Stimulated activated CD8-positive, alpha-beta memory T cell treated with anti-CD3 and anti-CD28 coated beads, Interleukin-12 subunit alpha, Interleukin-12 subunit beta, amount 100 ng/mL, for 4 hours (primary cell): ENCODE data around the gene ARHGAP27.

Experiments used
- DNase-seq: peaks from one replicate; pipeline ENCODE4 v3.0.0-alpha.2; 2020; ENCODE audit warnings: low read depth

Gene ARHGAP27

GRCh38 chr17:45430738-45431530, 1.7 kb downstream of the ARHGAP27 start:
- DNase-seq: no peak

- no peak for DNase-seq
Observed at GRCh38 chr17:45430006-45430737, 2.5 kb downstream of the ARHGAP27 start.

GRCh38 chr17:45429339-45430005, 3.2 kb downstream of the ARHGAP27 start:
- no peak for DNase-seq

- DNase-seq: no peak
Observed at GRCh38 chr17:45428931-45429338, 3.7 kb downstream of the ARHGAP27 start.

DNA sequence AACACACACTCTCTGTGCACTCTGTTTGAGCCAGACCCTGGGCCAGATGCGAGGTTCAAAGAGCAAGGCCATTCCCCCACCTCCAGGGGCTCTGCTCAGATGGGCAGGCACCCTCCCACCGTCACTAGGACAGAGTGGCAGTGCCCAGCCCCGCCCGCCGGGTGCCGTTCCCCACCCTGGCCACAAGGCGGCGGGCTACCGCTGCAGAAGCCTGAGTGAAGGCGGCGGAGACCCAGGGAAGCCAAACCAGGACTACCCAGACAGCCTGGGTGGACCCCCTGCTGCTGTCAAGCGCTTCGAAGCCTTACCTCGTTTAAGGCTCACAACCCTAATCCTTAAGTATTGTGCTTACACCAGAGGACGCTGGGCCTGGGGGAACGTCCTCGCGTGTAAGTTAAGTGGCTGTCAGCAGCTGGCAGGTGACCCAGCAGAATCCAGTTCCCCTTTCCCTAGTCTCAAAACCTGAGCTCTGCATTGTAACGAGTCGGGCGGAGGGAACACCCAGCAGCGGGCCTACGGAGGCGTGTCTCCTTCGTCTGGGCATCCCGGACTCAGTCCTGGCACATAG, 4.5 kb downstream of the ARHGAP27 start:
- DNase-seq: peak; percentile 70

DNA sequence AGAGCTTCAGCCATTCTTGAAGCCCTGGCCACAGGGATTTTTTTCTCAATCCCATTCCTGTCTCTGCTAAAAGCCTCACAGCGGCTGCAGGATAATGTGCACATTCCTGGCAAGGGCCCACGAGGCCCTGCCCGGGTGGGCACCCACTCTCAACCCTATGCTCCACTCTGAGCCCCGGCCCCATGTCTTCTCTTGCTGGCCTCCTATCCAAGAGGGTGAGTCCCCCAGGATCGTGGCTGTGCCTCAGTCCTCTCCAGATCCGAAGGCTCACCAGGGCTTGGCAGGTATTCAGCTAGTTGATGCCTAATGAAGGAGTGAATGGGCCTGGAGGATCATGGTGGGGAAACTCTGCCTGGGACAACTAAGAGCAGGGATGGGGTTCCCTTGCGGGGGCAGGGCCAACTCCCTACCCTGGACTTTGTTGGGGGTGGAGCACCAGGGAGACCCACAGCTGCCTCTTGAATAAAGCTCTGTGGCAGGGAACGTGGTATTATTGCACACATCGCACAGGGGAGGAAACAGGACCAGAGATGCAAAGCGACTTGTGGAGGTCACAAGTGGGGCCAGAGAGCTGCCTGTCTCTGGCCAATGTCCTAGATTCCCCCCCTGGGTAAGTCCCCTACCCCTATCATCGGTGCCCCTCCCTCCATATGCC, 5.4 kb downstream of the ARHGAP27 start:
- DNase-seq: no peak

GRCh38 chr17:45426561-45426960, 6.1 kb downstream of the ARHGAP27 start:
- DNase-seq: no peak

DNA sequence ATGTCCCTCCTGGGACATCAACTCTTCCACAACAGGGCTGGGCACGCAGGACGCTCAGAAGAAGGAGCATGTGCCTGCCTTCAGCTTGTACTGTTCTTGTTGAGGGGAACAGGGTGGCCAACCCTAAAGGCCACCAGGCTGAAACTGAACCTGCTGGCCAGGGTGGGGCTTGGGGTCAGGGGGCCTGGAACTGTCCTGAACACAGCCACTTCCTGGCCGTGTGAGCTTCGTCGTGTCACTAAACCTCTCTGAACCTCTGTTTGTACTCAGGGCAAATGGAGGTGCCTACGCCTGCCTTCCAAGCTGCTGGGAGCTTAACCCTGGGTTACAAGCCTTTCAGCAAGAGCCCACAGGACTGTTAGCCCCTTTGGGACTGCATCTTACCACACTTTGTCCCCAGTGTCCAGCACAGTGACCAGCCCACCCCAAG, 6.7 kb downstream of the ARHGAP27 start:
- DNase-seq: no peak

- DNase-seq: no peak
Observed at GRCh38 chr17:45425125-45425983, 7.3 kb downstream of the ARHGAP27 start.

DNA sequence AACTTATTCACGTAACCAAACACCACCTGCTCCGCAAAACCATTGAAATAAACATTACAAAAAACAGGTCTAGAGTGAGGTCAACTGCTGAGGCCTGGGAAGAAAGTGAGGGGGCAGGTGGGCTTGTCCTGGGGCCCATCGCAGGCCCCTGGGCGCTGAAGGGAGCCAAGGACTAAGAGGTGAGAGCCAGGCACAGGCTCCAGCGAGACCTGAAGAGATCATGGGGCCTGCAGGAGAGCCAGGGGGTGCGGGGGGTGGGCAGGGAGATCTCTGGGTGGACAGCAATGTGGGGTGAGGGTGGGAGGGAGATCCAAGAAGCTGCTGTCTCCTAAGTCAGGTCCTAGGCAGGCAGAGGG, 7.9 kb downstream of the ARHGAP27 start:
- DNase-seq: no peak

GRCh38 chr17:45423975-45424335, 8.7 kb downstream of the ARHGAP27 start:
- DNase-seq: no peak

GRCh38 chr17:45423304-45423974, 9.2 kb downstream of the ARHGAP27 start:
- DNase-seq: no peak

DNA sequence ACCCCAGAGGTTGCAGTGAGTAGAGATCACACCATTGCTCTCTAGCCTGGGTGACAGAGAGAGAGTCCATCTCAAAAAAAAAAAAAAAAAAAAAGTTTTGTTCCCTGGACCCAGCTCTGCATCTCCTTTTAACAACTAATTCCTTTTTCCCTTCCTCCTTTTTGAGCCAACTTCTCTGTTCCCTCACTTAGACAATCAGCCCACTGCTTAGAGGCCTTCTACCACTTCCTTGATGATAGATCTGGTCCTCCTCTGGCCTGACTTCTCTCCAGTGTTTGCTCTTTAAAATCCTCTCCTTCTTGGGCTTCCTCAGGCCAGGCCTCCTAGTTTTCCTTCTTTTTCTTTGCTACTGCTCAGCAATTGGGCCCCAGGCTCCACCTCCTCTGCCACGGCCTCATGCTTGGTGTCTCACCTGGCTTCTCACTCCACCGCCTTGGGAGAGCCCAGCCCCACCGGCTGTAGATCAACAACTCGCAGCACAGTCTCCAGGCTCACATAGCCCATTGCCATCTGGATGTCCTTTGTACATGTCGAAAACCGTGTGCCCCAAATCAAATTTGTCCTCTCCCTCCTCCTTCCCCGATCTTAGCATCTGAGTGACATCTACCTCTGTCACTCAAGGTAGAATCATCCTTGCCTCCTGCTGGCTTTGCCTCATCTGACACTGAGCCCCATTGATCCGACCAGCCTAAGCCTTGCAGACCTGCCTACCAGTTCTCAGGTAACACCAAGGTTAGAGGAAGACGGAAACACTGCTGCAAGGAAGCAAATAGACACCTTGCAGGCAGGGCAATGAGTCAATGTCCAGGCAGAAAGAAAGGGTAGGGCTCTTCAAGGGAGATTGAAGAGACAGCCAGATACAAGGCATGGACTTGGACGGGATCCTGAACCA, 17.4 kb downstream of the ARHGAP27 start:
- no peak for DNase-seq

GRCh38 chr17:45413498-45413923, 19.2 kb downstream of the ARHGAP27 start:
- no peak for DNase-seq

GRCh38 chr17:45411348-45412105, 21.1 kb downstream of the ARHGAP27 start:
- no peak for DNase-seq

DNA sequence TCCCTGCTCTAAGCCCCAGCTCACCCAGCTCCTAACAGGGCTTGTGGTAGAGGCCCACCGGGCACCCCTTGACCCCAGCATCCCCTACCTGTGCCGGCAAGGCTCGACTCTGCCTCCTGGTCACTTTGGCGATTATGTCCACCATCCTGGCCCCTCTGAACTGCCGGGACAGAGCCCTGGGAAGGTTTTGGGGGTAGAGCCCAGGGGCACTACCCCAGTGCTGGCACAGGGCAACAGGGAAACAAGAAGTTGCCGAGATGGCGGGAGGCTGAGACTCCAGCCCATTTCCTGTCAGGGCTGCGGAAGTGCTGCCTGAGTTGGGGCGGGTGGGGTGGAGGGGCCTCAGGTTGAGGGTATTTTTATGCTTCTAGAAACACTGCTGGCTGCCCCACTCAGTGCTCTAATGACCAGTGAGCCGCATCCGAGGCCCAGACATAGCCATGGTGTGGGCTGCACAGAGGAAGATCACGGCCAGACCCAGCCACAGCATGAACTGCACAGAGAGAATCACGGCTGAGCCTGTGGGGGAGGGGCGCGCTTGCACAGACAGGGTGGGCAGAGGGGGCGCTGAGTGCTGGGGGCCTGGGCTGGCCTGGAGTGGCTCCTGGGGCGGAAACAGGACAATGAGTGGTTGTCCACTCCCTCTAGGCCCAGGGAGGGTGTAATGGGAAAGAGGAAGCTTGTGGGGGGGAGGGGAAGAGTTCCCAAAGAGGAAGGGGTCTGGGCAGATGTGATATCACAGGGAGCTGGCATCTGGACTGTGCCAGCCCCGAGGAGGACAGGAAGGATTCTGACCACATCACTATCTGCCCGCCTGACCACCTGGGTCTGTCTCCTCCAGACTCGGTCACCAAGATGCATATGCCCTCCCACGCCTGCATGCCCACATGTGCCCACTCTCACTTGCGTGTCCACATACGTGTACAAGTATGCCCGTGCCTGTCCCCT, 22.3 kb downstream of the ARHGAP27 start:
- no peak for DNase-seq

DNA sequence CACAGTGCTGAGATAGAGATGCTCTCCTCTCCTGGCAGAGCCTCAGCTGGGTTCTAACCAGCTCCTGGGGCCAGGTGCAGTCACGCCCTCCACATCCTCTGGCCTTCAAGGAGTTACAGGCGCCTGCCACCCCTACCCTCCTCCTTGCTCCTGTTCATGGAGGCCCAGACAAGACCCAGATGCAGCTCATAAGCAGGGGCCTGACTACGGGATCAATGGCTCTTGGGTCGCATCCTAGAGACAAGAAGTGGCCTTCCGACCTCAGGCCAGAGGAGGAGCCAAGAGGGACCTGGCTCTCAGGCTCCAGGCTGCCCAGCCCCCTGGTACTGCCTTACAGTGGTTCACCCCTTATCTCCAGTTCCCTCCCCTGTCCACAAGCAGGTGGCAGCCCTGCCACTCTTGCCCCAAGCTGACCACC, 23.0 kb downstream of the ARHGAP27 start:
- no peak for DNase-seq
